ENCODE data around the gene CLDN20. TPM values are rescaled to one million over a fixed set of nuclear protein-coding genes. Genes with fewer than 3 reads are reported as not detected.
A peak's percentile ranks its signal among the peaks of the same experiment; 100 is the strongest.
"Not testable (repeated sequence)": the region's sequence is repeated elsewhere in the genome, so short reads cannot be mapped to it uniquely, and the experiment has no call there.

The CLDN20 gene
- total RNA-seq, 4 donors from 2014 or later, result 0.34 to 0.68 (median 0.34) TPM; not detected in 1

DNA sequence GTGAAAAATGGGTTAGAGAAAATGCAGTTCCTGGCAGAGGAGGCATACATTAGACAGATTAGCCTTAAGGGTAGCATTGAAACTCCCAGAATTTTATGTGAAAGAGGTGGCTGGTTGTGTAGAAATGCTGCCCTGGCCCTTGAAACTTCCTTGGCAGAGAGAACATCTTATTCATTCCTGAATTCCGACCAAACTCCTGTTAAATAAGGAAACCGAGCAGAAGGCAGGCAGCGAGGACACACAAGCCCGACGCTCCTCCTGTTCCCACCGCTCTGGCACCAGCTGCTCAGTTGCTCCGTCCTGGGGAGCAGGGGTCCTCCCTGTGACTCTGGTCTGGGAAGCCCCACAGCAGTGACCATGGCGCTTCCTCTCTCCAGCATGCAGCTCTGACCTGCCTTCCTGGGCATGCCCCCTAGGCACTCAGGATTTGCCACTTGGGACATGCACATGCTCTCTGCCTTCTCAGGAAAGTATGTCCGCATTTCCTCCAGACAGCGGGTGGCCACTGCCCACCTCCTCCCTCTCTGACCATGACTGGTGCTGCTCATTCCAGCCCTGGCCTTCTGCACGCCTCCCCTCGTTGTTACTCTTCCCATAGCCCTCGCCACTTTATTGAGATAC is 35.2 kb upstream of the CLDN20 start:
- DNase-seq (ENCODE audit: low spot score in 2 of 2), result no peak
- TF ChIP-seq POLR2A (IDR thresholded peaks at IDR 0.05), result no peak
- TF ChIP-seq, protein P1, sequence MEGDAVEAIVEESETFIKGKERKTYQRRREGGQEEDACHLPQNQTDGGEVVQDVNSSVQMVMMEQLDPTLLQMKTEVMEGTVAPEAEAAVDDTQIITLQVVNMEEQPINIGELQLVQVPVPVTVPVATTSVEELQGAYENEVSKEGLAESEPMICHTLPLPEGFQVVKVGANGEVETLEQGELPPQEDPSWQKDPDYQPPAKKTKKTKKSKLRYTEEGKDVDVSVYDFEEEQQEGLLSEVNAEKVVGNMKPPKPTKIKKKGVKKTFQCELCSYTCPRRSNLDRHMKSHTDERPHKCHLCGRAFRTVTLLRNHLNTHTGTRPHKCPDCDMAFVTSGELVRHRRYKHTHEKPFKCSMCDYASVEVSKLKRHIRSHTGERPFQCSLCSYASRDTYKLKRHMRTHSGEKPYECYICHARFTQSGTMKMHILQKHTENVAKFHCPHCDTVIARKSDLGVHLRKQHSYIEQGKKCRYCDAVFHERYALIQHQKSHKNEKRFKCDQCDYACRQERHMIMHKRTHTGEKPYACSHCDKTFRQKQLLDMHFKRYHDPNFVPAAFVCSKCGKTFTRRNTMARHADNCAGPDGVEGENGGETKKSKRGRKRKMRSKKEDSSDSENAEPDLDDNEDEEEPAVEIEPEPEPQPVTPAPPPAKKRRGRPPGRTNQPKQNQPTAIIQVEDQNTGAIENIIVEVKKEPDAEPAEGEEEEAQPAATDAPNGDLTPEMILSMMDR (IDR thresholded peaks at IDR 0.05), result no peak
- WGBS, 2 donors, result 45 to 50% methylated on average over 10 to 13 of the region's 13 CpGs
- intact Hi-C loops (cut with DNase I; ENCODE audit: low total_unique reads), result no loop called here
- no peak overlapping the region for H3K4me3 ChIP-seq (ENCODE audit: low read depth, poor library complexity, severe bottlenecking)

DNA sequence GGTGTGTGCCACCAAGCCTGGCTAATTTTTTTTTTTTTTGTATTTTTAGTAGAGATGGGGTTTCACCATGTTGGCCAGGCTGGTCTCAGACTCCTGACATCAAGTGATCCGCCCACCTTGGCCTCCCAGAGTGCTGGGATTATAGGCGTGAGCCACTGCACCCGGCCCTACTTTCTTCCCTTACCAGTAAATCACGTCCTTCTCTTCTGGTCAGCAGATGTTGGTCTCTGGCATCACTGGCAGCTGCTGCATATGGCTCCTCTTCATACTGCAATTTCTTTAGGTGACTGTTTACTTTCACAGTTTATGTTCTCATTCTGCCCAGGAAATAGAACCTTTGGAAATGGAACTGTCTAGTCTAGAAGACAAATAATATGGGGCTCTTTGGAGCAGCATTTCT is 32.8 kb upstream of the CLDN20 start:
- 74 to 88% methylated on average over 4 of the region's 4 CpGs for WGBS, 2 donors
- H3K4me3 ChIP-seq (ENCODE audit: low read depth, poor library complexity, severe bottlenecking); DNase-seq (ENCODE audit: low spot score in 2 of 2): not testable (repeated sequence)
- intact Hi-C loops (cut with DNase I; ENCODE audit: low total_unique reads), result loop anchor here (10.0 kb wide), 1 partner anchor 306 kb away; no protein-coding TSS in a partner anchor

DNA sequence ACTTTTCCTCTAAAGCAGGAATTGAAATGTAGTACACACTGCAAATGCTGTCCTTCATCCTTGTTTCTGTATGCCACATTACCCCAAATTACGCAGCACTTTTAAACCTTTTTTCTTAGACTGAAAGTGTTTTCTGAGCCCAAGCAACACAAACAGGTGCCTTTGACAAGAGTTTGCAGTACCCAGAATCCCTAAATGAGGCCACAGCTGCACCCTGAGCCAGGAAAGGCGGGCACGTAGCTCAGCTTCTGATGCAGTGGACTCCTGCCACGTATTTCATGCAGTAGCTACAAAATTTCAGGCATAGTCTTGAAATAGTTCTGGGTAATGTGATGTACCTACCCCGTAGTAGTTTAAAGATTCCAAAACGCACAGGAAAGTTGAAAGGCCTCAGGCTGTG is 31.0 kb upstream of the CLDN20 start:
- TF ChIP-seq, protein P1 (IDR thresholded peaks at IDR 0.05), result no peak
- TF ChIP-seq POLR2A (IDR thresholded peaks at IDR 0.05), result no peak
- intact Hi-C loops (cut with DNase I; ENCODE audit: low total_unique reads), result loop anchor here (10.0 kb wide), 1 partner anchor 308 kb away; no protein-coding TSS in a partner anchor
- no peak overlapping the region for H3K4me3 ChIP-seq (ENCODE audit: low read depth, poor library complexity, severe bottlenecking)
- no peak for DNase-seq (ENCODE audit: low spot score in 2 of 2)
- WGBS, 2 donors, result 67 to 80% methylated on average over 6 of the region's 6 CpGs

DNA sequence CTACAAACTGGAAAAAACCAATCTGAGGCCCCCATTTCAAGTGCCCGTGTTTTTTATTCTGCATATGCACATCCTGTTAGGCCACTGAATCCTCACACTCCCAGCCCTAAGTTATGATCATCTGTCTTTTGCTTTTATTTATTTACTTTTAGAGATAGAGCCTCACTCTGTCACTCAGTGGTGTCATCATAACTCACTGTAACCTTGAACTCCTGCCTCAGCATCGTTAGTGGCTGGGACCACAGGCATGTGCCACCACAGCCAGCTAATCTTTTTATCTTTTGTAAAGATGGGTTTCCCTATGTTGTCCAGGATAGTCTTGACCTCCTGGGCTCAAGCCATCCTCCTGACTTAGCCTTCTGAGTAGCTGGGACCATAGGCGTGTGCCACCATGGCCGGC is 29.6 kb upstream of the CLDN20 start:
- intact Hi-C loops (cut with DNase I; ENCODE audit: low total_unique reads), result loop anchor here (10.0 kb wide), 1 partner anchor 309 kb away; no protein-coding TSS in a partner anchor
- no peak for TF ChIP-seq POLR2A (IDR thresholded peaks at IDR 0.05)
- TF ChIP-seq, protein P1 (IDR thresholded peaks at IDR 0.05), result no peak
- no peak overlapping the region for H3K4me3 ChIP-seq (ENCODE audit: low read depth, poor library complexity, severe bottlenecking)
- DNase-seq (ENCODE audit: low spot score in 2 of 2), result no peak
- WGBS, 2 donors, result 90 to 96% methylated on average over 3 to 4 of the region's 4 CpGs

DNA sequence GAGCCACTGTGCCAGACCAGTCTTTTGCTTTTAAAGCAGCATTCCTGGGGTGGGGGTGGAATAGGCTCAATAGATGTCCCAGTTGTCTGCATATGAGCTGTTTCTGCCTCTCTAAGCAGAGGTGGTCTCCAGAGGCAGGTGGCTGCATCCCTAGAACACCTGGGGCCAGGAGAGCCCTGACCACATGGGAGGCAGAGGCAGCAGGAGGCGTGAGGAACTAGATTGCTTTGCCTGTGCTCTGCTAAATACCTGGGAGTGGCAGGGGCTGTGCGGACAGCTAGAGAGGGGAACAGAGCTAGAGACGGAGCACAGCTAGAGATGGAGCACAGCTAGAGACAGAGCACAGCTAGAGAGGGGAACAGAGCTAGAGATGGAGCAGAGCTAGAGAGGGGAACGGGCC is 29.1 kb upstream of the CLDN20 start:
- 80 to 97% methylated on average over 4 of the region's 4 CpGs for WGBS, 2 donors
- intact Hi-C loops (cut with DNase I; ENCODE audit: low total_unique reads), result loop anchor here (10.0 kb wide), 1 partner anchor 310 kb away; no protein-coding TSS in a partner anchor
- TF ChIP-seq, protein P1 (IDR thresholded peaks at IDR 0.05), result no peak
- TF ChIP-seq POLR2A (IDR thresholded peaks at IDR 0.05), result no peak
- no peak overlapping the region for H3K4me3 ChIP-seq (ENCODE audit: low read depth, poor library complexity, severe bottlenecking)
- DNase-seq (ENCODE audit: low spot score in 2 of 2), result peak in 1 of 2 donors; percentile 54

DNA sequence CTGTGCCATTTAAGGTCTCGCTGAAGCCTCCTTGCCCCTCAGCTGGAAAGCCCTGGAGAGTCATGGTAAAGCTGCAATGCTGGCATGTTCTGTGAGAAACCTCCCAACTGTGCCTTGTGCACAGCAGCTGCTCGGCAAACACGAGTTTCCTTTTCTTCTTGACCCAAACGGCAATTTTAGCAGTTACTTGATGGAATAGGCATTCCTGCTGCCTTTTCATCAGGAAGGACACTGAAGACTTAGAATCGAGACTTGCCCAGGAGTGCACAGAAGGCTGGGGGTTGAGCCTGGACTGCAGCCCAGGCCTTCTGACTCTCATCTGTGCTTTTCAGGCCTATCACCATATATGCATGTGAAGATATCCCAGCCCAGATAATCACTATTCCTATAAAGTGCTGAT is 28.7 kb upstream of the CLDN20 start:
- no peak overlapping the region for H3K4me3 ChIP-seq (ENCODE audit: low read depth, poor library complexity, severe bottlenecking)
- WGBS, 2 donors, result 64 to 73% methylated on average over 5 of the region's 5 CpGs
- intact Hi-C loops (cut with DNase I; ENCODE audit: low total_unique reads), result loop anchor here (10.0 kb wide), 1 partner anchor 310 kb away; no protein-coding TSS in a partner anchor
- DNase-seq (ENCODE audit: low spot score in 2 of 2), result peak in 1 of 2 donors; percentile 23
- no peak for TF ChIP-seq POLR2A (IDR thresholded peaks at IDR 0.05)
- TF ChIP-seq, protein P1 (IDR thresholded peaks at IDR 0.05), result no peak

Measured in lower leg skin (tissue), 4 donors.